ENCODE measurements around the gene LIF. TPM values are rescaled to one million over a fixed set of nuclear protein-coding genes. Genes with fewer than 3 reads are reported as not detected.

LIF gene
- polyA plus RNA-seq, 1 donor (not counting 4 experiments of a cell fraction or from before 2014, with no cell fraction given): 3.1 TPM

DNA sequence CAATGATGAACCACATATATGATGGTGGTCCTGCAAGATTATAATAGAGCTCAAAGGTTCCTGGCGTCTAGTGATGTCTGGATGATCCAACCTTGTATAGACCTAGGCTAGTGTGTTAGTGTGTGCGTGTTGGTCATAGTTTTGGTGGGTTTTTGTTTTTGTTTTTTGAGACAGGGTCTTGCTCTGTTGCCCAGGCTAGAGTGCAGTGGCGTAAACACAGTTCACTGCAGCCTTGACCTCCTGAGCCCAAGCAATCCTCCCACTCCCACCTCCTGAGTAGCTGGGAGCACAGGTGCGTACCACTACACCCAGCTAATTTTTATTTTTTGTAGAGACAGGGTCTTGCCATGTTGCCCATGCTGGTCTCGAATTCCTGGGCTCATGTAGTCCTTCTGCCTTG is 33.4 kb upstream of the LIF start:
- peaks cover 0 to 5% of the 10 kb centered on the region in 2 experiments for H3K36me3 ChIP-seq (ENCODE audit: control insufficient read depth in 2 of 2, extremely low read depth in 1 of 2, insufficient read depth in 2 of 2, low read length in 2 of 2)
- no peak for FAIRE-seq
- no peak overlapping the region for H3K4me2 ChIP-seq (ENCODE audit: control insufficient read depth, extremely low read depth, insufficient read depth, low read depth, low read length)
- H3K9me1 ChIP-seq (ENCODE audit: control insufficient read depth, extremely low read depth, insufficient read depth, low read length): no peaks in the 10 kb centered on the region
- no peak for DNase-seq (ENCODE audit: low read depth, low spot score)
- H3K4me1 ChIP-seq (ENCODE audit: control insufficient read depth, extremely low read depth, insufficient read depth, low read length): peaks cover 13% of the 10 kb centered on the region
- H3K9me3 ChIP-seq (ENCODE audit: control insufficient read depth, low read depth, low read length): no peaks in the 10 kb centered on the region
- H4K20me1 ChIP-seq (ENCODE audit: control insufficient read depth, extremely low read depth, insufficient read depth, low read length): no peaks in the 10 kb centered on the region
- H3K79me2 ChIP-seq (ENCODE audit: control insufficient read depth, insufficient read depth, low read length): no peaks in the 10 kb centered on the region
- no peak overlapping the region for H3K27ac ChIP-seq (ENCODE audit: control insufficient read depth, insufficient read depth, low read length)
- no peaks in the 10 kb centered on the region for H3K27me3 ChIP-seq (ENCODE audit: control insufficient read depth, extremely low read depth, insufficient read depth, low read length)
- no peak for TF ChIP-seq EZH2 (IDR thresholded peaks at IDR 0.05; ENCODE audit: low read length)
- TF ChIP-seq, protein P1, sequence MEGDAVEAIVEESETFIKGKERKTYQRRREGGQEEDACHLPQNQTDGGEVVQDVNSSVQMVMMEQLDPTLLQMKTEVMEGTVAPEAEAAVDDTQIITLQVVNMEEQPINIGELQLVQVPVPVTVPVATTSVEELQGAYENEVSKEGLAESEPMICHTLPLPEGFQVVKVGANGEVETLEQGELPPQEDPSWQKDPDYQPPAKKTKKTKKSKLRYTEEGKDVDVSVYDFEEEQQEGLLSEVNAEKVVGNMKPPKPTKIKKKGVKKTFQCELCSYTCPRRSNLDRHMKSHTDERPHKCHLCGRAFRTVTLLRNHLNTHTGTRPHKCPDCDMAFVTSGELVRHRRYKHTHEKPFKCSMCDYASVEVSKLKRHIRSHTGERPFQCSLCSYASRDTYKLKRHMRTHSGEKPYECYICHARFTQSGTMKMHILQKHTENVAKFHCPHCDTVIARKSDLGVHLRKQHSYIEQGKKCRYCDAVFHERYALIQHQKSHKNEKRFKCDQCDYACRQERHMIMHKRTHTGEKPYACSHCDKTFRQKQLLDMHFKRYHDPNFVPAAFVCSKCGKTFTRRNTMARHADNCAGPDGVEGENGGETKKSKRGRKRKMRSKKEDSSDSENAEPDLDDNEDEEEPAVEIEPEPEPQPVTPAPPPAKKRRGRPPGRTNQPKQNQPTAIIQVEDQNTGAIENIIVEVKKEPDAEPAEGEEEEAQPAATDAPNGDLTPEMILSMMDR (optimal IDR thresholded peaks at IDR 0.05 in 1 of 3, IDR thresholded peaks at IDR 0.05 in 1 of 3, conservative IDR thresholded peaks at IDR 0.05 in 1 of 3; ENCODE audit: extremely low read depth in 1 of 3, insufficient read depth in 2 of 3, low read length in 3 of 3): no peak
- dilution Hi-C loops (cut with MboI; ENCODE audit: extremely low pct_ligation_motif_present, low sequenced_read_pairs): no loop called here
- no peak overlapping the region for H3K9ac ChIP-seq (ENCODE audit: control insufficient read depth, extremely low read depth, insufficient read depth, low read length)
- H3K4me3 ChIP-seq (ENCODE audit: control insufficient read depth in 2 of 3, extremely low read depth in 1 of 3, insufficient read depth in 2 of 3, low read depth in 1 of 3, low read length in 3 of 3): no peak overlapping the region
- H2AFZ ChIP-seq (ENCODE audit: control insufficient read depth, low read length): no peak overlapping the region

DNA sequence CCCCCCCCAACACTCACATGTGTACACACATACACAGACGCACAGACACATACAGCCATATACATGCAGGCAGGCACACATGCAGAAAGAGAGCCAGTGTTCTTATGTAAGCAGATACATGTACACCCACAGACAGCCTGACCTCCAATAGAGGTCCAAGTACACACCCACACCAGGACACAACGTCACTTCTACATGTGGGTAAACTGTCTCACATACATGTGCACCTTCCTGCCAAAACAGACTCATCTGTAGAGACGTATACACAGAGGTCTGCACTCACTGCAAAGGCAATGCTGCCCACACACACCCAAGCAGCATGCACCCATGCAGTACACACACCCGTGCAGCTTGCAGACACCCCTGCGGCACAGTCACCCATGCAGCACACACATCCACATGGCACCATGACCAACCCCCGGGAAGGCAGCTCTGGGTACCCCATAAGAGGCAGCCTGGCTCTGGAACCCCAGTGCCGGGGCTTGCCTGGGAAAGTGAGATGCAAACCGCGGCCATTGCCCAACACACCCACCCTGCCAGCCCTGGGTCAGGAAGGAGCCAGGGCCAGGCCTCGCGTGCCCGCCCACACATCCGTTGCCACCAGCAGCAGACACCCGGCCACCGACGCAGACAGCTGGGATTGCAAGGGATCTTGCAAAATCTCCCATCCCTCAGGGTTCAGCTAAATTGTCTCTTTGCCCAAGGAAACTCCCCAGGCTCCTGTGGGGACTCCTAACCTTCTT is 32.7 kb upstream of the LIF start:
- Histone ChIP-seq H3K36me3 (ENCODE audit: control insufficient read depth in 2 of 2, extremely low read depth in 1 of 2, insufficient read depth in 2 of 2, low read length in 2 of 2) (peaks cover 0 to 2% of the 10 kb centered on the region in 2 experiments), H3K9me3 (ENCODE audit: control insufficient read depth, low read depth, low read length) (no peaks in the 10 kb centered on the region), H3K4me2 (ENCODE audit: control insufficient read depth, extremely low read depth, insufficient read depth, low read depth, low read length) (no peak overlapping the region), H3K9me1 (ENCODE audit: control insufficient read depth, extremely low read depth, insufficient read depth, low read length) (no peaks in the 10 kb centered on the region), H3K4me3 (ENCODE audit: control insufficient read depth in 2 of 3, extremely low read depth in 1 of 3, insufficient read depth in 2 of 3, low read depth in 1 of 3, low read length in 3 of 3) (no peak overlapping the region), H4K20me1 (ENCODE audit: control insufficient read depth, extremely low read depth, insufficient read depth, low read length) (no peaks in the 10 kb centered on the region), H3K79me2 (ENCODE audit: control insufficient read depth, insufficient read depth, low read length) (no peaks in the 10 kb centered on the region), H2AFZ (ENCODE audit: control insufficient read depth, low read length) (no peak overlapping the region), H3K27ac (ENCODE audit: control insufficient read depth, insufficient read depth, low read length) (no peak overlapping the region), H3K4me1 (ENCODE audit: control insufficient read depth, extremely low read depth, insufficient read depth, low read length) (peaks cover 13% of the 10 kb centered on the region), H3K27me3 (ENCODE audit: control insufficient read depth, extremely low read depth, insufficient read depth, low read length) (no peaks in the 10 kb centered on the region), H3K9ac (ENCODE audit: control insufficient read depth, extremely low read depth, insufficient read depth, low read length) (no peak overlapping the region)
- DNase-seq (ENCODE audit: low read depth, low spot score) (no peak), FAIRE-seq (no peak)
- TF ChIP-seq, protein P1 (optimal IDR thresholded peaks at IDR 0.05 in 1 of 3, IDR thresholded peaks at IDR 0.05 in 1 of 3, conservative IDR thresholded peaks at IDR 0.05 in 1 of 3; ENCODE audit: extremely low read depth in 1 of 3, insufficient read depth in 2 of 3, low read length in 3 of 3): no peak
- no peak for TF ChIP-seq EZH2 (IDR thresholded peaks at IDR 0.05; ENCODE audit: low read length)
- dilution Hi-C loops (cut with MboI; ENCODE audit: extremely low pct_ligation_motif_present, low sequenced_read_pairs): no loop called here
